KBM-7 (cell line): ENCODE measurements around the gene TNIK.

ENCODE experiments used
- DNase-seq: peaks from one replicate; pipeline ENCODE4 v3.0.0-alpha.2; 2015
- in situ Hi-C: fragments of 300-500 bp; cut with MboI; formaldehyde crosslinking; loops from 2 replicates; pipeline ENCODE4 v1.14.3; 2020; ENCODE audit warnings: low sequenced_read_pairs, low pct_unique_long_range_greater_than_20kb, mixed read lengths

Gene TNIK

DNA sequence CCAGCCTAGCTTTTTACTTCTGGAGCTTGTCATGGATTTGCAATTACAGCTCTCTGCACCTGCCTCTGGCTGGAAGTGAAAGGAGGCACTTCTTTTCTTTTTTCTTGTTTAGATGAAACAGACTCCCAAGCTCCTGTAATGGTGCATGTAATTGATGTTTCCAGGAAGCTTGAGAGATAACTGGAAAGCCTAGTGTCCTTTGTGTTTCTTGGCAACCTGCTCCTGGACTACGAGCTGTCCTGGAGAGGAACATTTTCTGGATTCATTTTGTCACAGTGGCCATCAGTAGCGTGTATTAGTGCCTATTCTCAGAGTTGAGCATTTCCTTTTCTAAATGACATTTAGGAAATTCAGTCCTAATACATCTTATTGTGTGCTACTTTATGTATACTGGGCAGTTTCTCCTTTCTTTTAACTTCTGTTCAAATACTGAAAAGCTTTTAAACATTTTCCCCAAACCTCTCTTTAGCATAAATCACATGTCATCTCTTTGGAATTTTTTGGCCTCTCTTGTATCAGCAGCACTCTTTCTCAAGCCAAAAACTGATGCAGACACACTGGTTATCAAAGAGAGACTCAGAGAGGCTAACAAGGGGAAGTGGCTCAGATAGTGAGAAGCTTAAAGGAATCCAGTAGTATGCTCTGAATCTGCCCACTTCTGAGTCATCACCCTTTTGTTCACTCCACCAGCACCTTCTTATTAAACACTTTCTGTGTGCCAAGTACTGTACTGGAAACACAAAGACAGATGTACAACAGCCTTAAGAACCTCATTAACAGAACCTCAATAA lies 371.0 kb downstream of the TNIK start:
- DNase-seq: no peak
- in situ Hi-C loops: no loop called here

DNA sequence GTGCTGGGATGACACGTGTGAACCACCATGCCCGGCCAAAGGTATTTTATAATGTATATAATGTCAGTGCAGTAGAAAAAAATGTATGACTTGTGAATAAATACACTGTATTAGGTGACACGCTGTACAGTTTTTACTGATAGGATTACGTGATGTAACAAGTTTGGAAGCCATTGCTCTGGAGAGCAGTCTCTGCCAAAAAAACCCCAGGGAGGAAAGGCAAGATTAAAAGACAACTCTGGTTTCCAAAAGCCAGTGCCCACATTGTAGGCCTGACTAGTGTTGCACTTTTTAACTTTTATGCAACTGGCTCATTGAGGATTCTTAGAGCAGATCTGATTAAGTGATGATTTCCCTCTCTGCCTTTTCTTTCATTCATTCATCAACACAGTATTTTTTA lies 371.7 kb downstream of the TNIK start:
- no peak for DNase-seq

DNA sequence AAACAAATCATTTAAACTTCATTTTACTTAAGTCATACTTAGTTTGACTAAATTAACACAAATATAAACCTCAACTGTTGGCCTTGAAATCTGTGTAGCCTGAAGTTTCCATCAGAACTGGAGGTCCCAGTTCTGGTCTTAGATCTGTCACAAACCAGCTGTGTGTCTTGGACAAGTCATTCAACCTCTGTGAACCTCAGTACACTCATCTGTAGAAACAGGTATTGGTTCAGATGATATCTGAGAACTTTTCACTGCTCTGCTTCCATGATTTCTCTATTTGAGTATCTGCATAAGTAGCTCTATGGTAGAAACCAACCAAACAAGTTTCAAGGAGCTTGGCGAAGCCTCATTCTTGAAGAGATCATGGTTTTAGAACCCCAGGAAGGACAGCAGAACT lies 373.3 kb downstream of the TNIK start:
- DNase-seq: no peak
- in situ Hi-C loops: no loop called here

More for the DNA sequence above, 371.7 kb downstream of the TNIK start:
- in situ Hi-C loops: no loop called here

DNA sequence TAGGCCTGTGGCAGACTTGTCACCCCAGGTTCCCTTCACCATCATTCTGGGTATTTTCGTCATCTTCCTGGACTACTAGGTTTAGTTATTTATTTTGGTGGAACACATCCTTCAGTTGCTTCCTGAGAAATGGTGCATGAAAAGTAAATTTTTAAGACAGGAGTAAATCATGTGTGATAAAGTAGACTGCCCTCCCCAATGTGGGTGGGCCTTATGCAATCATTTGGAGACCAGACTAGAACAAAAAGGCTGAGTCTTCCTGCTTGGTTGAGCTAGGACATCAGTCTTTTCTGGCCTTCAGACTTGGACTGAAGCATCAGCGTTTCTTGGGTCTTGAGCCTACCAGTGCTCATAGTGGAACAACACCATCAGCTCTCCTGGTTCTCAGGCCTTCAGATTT lies 382.9 kb downstream of the TNIK start:
- in situ Hi-C loops: no loop called here
- no peak for DNase-seq

DNA sequence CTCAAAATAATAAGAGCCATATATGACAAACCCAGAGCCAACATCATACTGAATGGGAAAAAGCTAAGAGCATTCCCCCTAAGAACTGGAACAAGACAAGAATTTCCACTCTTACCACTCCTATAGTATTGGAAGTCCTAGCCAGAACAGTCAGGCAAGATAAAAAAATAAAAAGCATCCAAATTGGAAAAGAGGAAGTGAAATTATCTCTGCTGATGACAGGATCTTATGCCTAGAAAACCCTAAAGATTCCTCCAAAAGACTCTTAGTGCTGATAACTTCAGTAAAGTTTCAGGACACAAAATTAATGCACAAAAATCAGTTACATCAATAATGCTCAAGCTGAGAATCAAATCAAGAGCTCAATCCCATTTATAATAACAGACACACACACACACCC lies 387.8 kb downstream of the TNIK start:
- in situ Hi-C loops: no loop called here
- peak; percentile 21 for DNase-seq

DNA sequence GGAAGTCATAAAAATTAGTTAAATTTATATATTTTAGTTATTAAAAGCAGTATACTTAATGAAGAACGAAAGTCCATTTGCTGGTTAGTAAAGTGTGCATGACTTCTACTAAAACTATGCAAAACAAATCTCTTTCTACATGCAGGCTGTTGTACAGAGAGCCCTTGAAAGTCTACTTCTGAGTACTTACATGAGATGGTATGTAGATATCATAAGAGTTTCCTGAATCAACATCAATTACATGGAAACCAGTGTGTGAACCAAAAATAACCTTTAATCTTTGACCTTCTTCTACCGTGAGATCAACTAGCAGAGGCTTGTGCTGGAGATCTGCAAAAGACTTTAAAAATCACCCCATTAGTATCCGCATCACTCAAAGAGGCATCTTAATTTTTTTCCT lies 391.5 kb downstream of the TNIK start:
- in situ Hi-C loops: no loop called here

DNA sequence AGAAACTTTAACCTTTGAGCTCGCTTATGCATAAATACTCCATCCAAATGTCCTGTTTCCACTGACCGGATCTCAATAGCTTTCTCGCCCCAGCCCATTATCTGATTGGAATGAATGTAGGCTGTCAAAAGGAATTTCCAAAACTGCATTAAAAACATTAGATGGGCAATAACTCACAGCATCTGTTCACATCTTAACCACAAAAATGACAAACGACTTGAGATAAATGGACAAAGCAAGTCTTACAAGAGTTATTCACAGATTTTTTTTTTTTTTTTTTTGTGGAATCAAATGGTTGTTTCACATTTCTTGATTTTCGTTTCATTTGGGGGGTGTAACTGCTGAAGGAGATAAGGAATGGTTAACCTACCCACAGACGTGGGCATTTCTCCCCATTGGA lies 394.0 kb downstream of the TNIK start:
- in situ Hi-C loops: no loop called here
- DNase-seq: no peak

More for the DNA sequence above, 391.5 kb downstream of the TNIK start:
- no peak for DNase-seq

DNA sequence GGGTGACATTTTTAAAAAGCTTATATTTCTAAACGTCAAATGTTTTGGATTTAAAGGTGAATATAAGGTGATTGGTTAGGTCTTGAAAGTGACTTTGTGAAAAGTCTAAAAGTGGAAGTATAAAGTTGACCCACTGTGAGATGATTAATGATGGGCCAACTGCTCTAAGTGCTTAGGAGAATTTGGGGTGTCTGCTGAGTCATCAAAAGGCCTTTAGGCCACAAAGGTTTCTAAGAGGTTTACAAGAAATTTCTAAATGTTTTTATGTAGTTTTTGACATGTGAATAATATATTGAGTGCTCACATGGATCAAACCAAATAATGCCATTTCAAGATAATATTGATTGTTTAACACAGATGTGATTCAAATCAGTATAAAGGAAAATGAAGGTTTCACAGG lies 394.5 kb downstream of the TNIK start:
- DNase-seq: no peak
- in situ Hi-C loops: no loop called here

DNA sequence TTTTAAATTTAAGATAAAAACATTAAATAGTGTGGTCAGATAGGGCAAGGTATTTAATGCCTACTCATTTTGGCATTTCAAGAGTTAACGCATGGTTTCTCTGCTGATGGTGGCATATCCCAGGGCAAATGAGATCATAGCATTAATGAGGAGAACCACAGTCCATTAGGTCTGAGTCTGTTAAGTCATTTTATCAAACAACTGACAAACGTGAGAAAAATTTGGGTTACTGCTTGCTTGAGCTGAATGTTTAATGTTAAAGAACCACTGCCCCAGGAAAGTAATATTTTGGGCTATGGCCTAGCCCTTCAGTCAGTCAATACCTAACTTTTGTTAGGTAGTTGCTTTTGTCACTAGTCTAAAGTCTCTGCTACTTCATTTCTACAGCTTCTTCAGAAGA lies 395.7 kb downstream of the TNIK start:
- in situ Hi-C loops: no loop called here
- no peak for DNase-seq

DNA sequence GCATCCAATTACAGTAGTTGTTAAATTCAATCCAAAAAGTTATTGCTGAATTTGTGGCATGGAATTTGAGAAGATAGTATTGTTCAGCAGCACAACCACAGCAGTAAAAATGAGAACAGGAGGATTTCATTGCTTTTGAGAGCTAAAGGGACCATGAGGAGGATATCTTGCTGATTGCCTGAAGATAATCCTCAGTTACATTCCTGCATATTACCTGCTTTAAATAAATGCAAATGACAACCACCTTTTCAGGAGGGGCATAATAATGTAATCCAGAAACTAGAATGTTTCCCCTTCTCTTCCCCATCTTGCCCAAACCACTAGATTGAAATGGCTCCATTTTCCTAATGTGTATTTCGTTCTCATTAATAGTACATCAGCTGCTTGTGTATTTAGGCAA lies 398.5 kb downstream of the TNIK start:
- DNase-seq: no peak
- in situ Hi-C loops: no loop called here

DNA sequence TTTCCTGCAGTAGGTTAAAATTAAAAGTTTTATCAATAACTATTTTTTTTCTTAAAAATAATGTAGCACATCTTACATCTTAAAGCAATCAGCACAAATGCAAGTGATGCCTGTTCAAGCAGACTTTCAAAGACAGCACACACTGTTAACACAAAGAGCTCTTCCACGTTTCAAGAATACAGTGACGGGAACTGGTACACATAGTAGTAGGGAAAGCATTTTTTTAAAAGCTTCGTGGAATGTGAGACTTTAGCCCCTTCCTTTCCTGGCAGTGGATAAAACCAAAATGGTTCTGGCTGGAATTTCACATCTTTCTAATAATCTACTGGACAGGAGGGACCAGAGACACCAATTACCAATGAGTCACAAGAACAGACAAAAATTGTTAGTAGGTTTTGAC lies 400.2 kb downstream of the TNIK start:
- DNase-seq: no peak
- in situ Hi-C loops: no loop called here

DNA sequence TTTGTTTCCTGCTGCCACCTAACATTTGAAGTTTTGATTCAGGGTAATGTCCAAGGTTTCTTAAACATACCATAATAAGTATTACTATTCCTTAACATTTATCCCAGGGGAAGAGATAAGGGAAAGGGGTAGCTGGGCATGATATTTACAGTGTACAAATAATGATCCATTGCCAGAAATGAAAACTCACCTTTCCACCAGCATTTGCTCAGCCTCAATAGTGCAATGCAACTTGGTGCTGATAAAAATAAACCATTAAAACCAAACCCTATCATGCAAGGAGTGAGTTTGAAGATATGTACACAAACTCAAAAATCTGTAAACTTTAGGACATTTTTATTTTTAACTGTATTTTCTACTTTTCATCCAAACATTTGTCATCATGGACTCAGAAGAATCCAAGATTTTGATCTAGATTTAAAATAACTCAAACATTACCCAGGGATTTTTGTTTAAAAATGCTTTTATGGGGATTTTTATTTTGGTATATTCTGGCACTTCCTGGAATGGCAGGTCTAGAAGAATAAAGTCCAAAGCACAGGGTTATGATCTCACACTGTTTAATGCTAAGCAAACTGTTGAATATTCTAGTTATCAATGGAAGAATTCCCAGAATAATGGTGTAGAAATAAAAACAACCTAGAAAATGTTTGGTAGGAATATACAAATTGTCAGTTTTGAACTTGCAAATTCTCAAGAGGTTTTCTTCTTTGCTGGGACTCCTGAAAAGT lies 401.2 kb downstream of the TNIK start:
- in situ Hi-C loops: no loop called here

DNA sequence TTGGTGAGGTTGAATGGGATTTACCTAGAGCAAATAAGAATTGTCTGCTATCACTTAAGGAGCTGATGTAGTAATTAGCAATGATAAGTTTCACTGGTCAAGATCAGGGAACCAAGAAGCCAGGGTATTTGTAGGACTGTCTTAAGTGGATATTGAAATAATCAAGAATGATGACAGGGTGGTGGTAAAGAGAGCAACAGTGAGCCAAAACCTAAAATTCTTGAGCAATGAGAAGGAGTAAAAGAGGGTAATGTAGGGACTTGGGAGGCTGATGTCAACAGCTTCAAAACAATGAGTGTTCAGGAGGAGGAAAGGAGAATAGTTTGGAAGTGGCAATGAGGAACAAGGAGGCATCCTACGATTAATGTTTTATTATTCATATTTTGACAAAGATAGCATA lies 402.1 kb downstream of the TNIK start:
- DNase-seq: no peak
- in situ Hi-C loops: no loop called here

More for the DNA sequence above, 401.2 kb downstream of the TNIK start:
- no peak for DNase-seq

DNA sequence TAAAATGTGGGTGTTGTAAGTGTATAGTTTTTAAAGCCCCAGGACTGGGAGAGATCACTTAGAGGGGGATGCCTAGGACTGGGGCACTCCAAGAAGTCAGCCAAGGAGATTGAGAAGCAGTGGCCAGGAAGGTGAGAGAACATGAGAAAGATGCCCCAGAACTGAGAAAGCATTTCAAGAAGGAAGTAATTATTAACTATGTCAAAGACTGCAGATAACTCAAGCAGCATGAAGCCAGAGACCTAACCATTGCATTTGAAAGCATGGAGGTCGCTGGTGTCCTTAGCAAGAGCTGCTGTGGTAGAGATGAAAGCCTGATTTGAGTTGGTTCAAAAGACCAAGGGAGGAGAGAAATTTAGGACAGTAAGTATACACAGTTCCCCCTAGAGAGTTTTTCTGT lies 403.1 kb downstream of the TNIK start:
- DNase-seq: no peak
- in situ Hi-C loops: no loop called here

DNA sequence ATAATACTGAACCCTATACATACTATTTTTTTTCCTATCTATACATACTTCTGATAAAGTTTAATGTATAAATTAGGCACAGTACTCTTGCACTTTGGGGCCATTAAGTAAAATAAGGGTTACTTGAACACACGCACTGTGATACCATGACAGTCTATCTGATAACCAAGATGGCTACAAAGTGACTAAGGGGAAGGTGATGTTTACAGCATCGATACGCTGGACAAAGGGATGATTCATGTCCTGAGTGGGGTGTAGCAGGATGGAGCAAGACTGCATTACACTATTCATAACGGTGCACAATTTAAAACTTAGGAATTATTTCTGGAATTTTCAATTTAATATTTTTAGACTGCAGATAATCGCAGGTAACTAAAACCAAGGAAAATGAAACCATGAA lies 403.7 kb downstream of the TNIK start:
- DNase-seq: no peak
- in situ Hi-C loops: no loop called here

DNA sequence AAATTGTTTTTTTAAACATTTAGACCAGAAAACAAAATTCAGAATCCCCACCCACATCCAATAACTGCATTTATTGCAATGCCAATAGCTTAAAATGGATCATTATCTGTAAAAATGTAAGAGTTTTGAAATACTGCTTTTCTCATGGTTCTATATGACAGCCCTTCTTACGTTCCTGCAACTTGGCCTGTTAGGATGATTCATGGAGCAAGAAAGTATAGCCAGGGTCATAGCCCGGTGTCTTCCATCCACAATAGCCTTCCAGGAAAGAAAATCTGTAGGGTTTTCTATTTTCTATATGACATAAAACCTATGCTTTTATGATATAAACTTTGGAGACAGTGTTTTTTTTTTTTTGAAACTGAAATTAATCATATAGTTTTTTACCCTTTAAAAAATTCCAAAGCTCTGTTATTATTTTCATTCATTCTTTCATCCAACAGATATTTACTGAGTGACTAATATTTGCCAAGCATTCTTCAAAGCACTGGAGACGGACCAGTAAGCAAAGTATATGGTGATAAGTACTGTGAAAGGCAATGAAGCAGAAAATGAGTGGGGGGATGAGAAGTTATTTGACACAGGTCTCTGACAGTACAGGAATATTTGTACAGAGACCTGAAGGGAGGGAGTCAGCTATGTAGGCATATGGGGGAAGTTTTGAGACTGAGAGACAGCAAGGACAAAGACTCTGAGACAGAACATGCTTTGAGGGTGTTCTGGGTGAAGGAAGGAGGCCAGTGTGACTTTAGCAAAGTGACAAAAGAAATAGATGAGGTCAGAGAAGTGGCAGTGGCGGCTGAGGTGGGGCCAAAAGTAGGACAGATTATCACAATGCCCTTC lies 404.6 kb downstream of the TNIK start:
- in situ Hi-C loops: no loop called here
- no peak for DNase-seq

DNA sequence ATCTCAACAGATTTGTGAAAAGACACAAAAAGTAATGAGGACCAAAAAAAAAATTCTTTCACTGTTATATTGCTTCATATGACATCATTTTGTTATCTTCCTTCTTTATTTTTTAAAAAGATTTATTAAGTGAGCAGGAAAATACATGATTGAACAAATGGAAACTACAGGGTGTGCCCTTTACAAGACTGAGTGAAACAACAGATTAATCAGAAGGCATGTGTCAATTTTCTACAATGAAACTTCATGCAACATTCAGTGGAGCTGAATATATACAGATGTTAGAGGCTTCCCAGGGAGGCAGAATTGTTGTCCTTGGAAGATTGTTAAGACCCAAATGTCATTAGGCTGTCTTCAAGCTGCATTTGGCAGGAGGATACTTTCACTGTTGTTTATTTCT lies 405.3 kb downstream of the TNIK start:
- DNase-seq: no peak
- in situ Hi-C loops: no loop called here

DNA sequence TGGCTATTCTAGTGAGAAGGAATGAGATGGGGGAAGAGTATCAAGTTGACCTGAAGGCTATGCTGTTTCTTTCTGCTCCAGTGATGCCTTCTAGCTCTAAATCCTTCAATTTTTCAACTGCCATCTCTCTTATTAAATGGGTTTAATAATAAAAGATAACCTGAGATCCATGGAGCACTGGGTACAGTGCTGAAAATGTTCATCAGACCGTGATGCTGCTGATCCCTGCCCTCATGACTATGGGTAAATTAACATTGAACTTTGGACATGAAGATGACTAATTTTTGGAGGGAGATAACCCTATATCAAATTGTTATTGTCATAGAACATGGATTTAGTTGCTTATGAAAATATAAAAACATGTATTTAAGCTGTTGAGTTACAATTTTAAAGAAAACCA lies 406.0 kb downstream of the TNIK start:
- in situ Hi-C loops: no loop called here
- no peak for DNase-seq

DNA sequence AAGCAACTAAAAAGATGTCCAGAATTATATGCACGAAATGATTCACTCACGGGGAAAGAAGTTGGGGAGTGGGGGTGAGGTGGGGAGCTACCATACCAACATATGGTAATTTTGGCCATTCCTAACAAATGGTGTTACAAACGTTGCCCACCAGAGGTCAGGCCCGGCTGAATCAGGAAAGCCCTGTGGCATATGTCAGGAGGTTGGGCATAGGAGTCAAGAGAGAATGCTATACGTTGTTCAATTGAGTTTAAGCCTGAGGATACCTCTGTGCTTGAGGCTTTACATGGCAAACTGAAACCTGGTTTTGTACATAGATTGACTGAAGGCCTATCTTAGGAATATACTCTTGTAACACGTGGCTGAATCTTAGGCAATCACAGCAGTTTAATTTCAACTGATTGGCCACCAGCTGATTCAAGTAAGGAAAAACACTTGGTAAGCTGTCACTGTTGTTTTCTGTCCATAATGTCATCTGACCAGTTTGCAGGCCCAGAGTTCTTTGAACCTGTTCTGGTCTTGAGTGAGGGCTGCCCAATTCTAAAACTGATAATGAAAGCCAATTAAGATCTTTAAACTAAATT lies 410.3 kb downstream of the TNIK start:
- in situ Hi-C loops: no loop called here

DNA sequence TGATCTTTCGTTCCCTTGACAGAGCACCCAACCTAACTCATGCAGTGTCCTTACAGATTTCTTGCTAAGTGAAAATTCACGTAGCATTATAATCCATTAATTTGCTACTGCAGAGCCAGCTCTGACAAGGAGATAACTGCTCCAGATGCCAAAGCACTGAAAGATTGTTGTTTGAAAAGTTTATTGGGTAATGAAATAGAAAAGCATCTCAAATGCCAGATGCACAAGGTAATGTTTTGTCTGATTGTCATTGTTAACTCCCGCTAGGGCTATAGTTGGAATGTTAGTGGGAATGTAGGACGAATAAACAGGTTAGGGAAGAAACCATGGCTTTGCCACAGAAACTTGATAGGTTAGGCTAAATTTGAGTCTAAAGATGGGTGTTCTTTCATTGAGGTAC lies 413.4 kb downstream of the TNIK start:
- in situ Hi-C loops: no loop called here
- DNase-seq: no peak

More for the DNA sequence above, 410.3 kb downstream of the TNIK start:
- peak; percentile 58 for DNase-seq
